Left colon (tissue), 2 donors: Measurements from ENCODE around the gene TERB2. TPM values are rescaled to one million over a fixed set of nuclear protein-coding genes. Genes with fewer than 3 reads are reported as not detected.

ENCODE experiments used
- total RNA-seq, 2 donors: library from RNA; stranded (reverse); fragmentation: NEBNext Ultra II Directional; extraction: Animal tissue kit (Norgen Biotek cat#: 25700); gene quantifications; one replicate each; pipeline ENCODE4 v1.2.1, GENCODE V29; 2021
- donor health status: DM: no; HTN: no; CAD: no.
- donor health status: DM: yes; HTN: yes; CAD: no.

Gene TERB2
- total RNA-seq, 2 donors from 2014 or later: not detected

Other genes with a start within 250 kb of the TERB2 start
- 1 to 10 TPM; 4.3 to 4.5 TPM for gene PATL2, start 245.4 kb upstream of the TERB2 start, total RNA-seq
- 1,000 to 10,000 TPM; 4,423 to 4,762 TPM for gene B2M, start 245.2 kb upstream of the TERB2 start, total RNA-seq
- gene TRIM69, start 220.2 kb upstream of the TERB2 start, total RNA-seq: 10 to 100 TPM; 15.7 to 16.4 TPM
- gene SORD, start 66.5 kb downstream of the TERB2 start, total RNA-seq: 10 to 100 TPM; 13.2 to 23.3 TPM
- gene DUOX2, start 157.5 kb downstream of the TERB2 start, total RNA-seq: 10 to 100 TPM in 1 of 2 donors, 1 to 10 TPM in 1; 3.9 to 30.4 TPM
- gene DUOXA2, start 157.6 kb downstream of the TERB2 start, total RNA-seq: 1 to 10 TPM; 1.3 to 4.9 TPM
- gene DUOXA1, start 173.2 kb downstream of the TERB2 start, total RNA-seq: 1 to 10 TPM in 1 of 2 donors, under 1 TPM in 1; 0.67 to 1.6 TPM
- gene DUOX1, start 173.3 kb downstream of the TERB2 start, total RNA-seq: under 1 TPM; 0.56 to 0.85 TPM
- gene SHF, start 231.3 kb downstream of the TERB2 start, total RNA-seq: 1 to 10 TPM; 5.6 to 8.3 TPM